Naive thymus-derived CD4-positive, alpha-beta T cell (primary cell): ENCODE data around the gene SPOP. TPM values are rescaled to one million over a fixed set of nuclear protein-coding genes. Genes with fewer than 3 reads are reported as not detected.
A peak's percentile ranks its signal among the peaks of the same experiment; 100 is the strongest.

Experiments
- ATAC-seq: fragments of 150-1000 bp; cut with Tn5 transposase; 2 replicates; pipeline ENCODE4 v1.10.0; 2021; ENCODE audit warnings: mild to moderate bottlenecking, moderate library complexity
- CTCF ChIA-PET: fragments of 350-600 bp; sonication (Branson Sonifier 250); formaldehyde crosslinking; loops from one replicate; lab custom pipeline; 2021; ENCODE audit warnings: antibody characterized with exemption; lab: Charles Lee
- POLR2A ChIA-PET: fragments of 350-600 bp; sonication (Branson Sonifier 250); formaldehyde crosslinking; loops from one replicate; lab custom pipeline; 2021; ENCODE audit warnings: antibody characterized with exemption, inconsistent platforms; lab: Charles Lee
- DNase-seq, 9 donors: peaks; one replicate each; pipeline versions ENCODE4 v3.0.0 to v3.0.0-alpha.2; 2020 to 2022; ENCODE audit warnings: mixed read lengths in 1 of 9
- H3K27ac ChIP-seq: one replicate; pipeline ENCODE4 v1.7.0; 2013; ENCODE audit warnings: mild to moderate bottlenecking, low read depth, low read length, moderate library complexity
- H3K27me3 ChIP-seq, 2 donors: one replicate each; pipeline ENCODE4 v1.7.0; 2013; ENCODE audit warnings: low read length in 2 of 2, mild to moderate bottlenecking in 2 of 2, moderate library complexity in 2 of 2; ENCODE audit not compliant: control insufficient read depth in 2 of 2, insufficient read depth in 2 of 2
- H3K36me3 ChIP-seq, 3 experiments: 1 replicate in 2 of 3; 2 replicates in 1 of 3; pipeline ENCODE4 v1.7.0; 2013; ENCODE audit warnings: low read length in 3 of 3, mild to moderate bottlenecking in 3 of 3, moderate library complexity in 1 of 3; ENCODE audit not compliant: insufficient read depth in 3 of 3, control insufficient read depth in 2 of 3
- H3K4me1 ChIP-seq, 2 donors: one replicate each; pipeline ENCODE4 v1.7.0; 2013; ENCODE audit warnings: low read length in 2 of 2, mild to moderate bottlenecking in 2 of 2, moderate library complexity in 1 of 2; ENCODE audit not compliant: control insufficient read depth in 2 of 2, insufficient read depth in 2 of 2
- H3K4me3 ChIP-seq: 2 replicates; pipeline ENCODE4 v1.7.0; 2013; ENCODE audit warnings: mild to moderate bottlenecking, low read length
- H3K9me3 ChIP-seq, 3 experiments: 1 replicate in 2 of 3; 2 replicates in 1 of 3; pipeline ENCODE4 v1.7.0; 2013; ENCODE audit warnings: low read length in 3 of 3; ENCODE audit not compliant: control insufficient read depth in 2 of 3
- H3K27ac Mint-ChIP-seq, 9 donors: one replicate each; pipeline ENCODE4 v1.8.0; 2020 to 2022; ENCODE audit warnings: mixed read lengths in 9 of 9, mild to moderate bottlenecking in 8 of 9, moderate library complexity in 5 of 9, inconsistent platforms in 2 of 9
- H3K27me3 Mint-ChIP-seq, 5 donors: one replicate each; pipeline ENCODE4 v1.8.0; 2021 to 2022; ENCODE audit warnings: mixed read lengths in 5 of 5, mild to moderate bottlenecking in 1 of 5
- H3K36me3 Mint-ChIP-seq, 5 donors: one replicate each; pipeline ENCODE4 v1.8.0; 2020 to 2022; ENCODE audit warnings: mixed read lengths in 5 of 5, mild to moderate bottlenecking in 3 of 5, inconsistent platforms in 1 of 5
- H3K4me1 Mint-ChIP-seq, 7 donors: one replicate each; pipeline ENCODE4 v1.8.0; 2020 to 2022; ENCODE audit warnings: mixed read lengths in 7 of 7, mild to moderate bottlenecking in 3 of 7, inconsistent platforms in 1 of 7
- H3K4me3 Mint-ChIP-seq, 10 donors: one replicate each; pipeline ENCODE4 v1.8.0; 2020 to 2022; ENCODE audit warnings: mild to moderate bottlenecking in 10 of 10, mixed read lengths in 10 of 10, moderate library complexity in 6 of 10, inconsistent platforms in 2 of 10
- H3K9me3 Mint-ChIP-seq, 11 donors: one replicate each; pipeline ENCODE4 v1.8.0; 2020 to 2022; ENCODE audit warnings: mixed read lengths in 11 of 11, mild to moderate bottlenecking in 4 of 11, inconsistent platforms in 1 of 11, moderate library complexity in 1 of 11
- intact Hi-C, 2 donors: fragments of 100-400 bp; cut with micrococcal nuclease; formaldehyde crosslinking; loops; one replicate each; pipeline ENCODE4 v1.15.1; 2023
- polyA plus RNA-seq, 2 donors: library from polyadenylated mRNA; unstranded; fragments of 300-500 nt; fragmentation: Illumina TruSeq; gene quantifications; one replicate each; pipeline ENCODE4 v1.2.3, GENCODE V29; 2021
- total RNA-seq, 6 experiments: library from RNA in 5 of 6; stranded (reverse) in 5 of 6; gene quantifications; 1 replicate in 5 of 6; 2 replicates in 1 of 6; pipeline ENCODE4 v1.2.3 and lab custom pipeline; 2021 to 2026

Gene SPOP
- total and polyA plus RNA-seq, 7 experiments from 2014 or later: 59.6 to 151 (median 81.2) TPM

GRCh38 chr17:49722066-49722465 lies 44.2 kb upstream of the SPOP start:
- Histone ChIP-seq H3K27ac (no peak overlapping the region), H3K4me1 (peaks cover 0 to 17% of the 10 kb centered on the region in 2 donors), H3K36me3 (peaks cover 31 to 84% (median 43%) of the 10 kb centered on the region in 3 experiments), H3K9me3 (no peaks in the 10 kb centered on the region), H3K27me3 (no peaks in the 10 kb centered on the region), H3K4me3 (no peak overlapping the region)
- Mint-ChIP-seq H3K36me3 (peaks cover 10 to 51% (median 25%) of the 10 kb centered on the region in 5 donors), H3K4me1 (peaks cover 16 to 34% (median 27%) of the 10 kb centered on the region in 7 donors), H3K9me3 (peaks cover 0 to 4% (median 0%) of the 10 kb centered on the region in 11 donors), H3K27me3 (no peaks in the 10 kb centered on the region), H3K27ac (peak overlapping the region in 6 of 9 donors; percentile 28 to 84 (median 64)), H3K4me3 (no peak overlapping the region)
- ATAC-seq (no peak), DNase-seq (no peak)
- intact Hi-C loops: no loop called here
- ChIA-PET CTCF (interaction anchor here (1.1 to 2.1 kb wide), 2 partner anchors 11 to 42 kb away, joined by 3 to 7 read pairs; partner anchors contain the start of gene FAM117A), POLR2A (interaction anchor here (1.2 to 3.0 kb wide), 3 partner anchors 12 to 41 kb away, joined by 4 to 22 read pairs (median 5); partner anchors contain the start of genes FAM117A and SLC35B1)

GRCh38 chr17:49717371-49717861 lies 39.5 kb upstream of the SPOP start:
- H3K36me3 Mint-ChIP-seq: peaks cover 14 to 62% (median 38%) of the 10 kb centered on the region in 5 donors
- H3K4me3 ChIP-seq: no peak overlapping the region
- intact Hi-C loops: no loop called here
- H3K27me3 ChIP-seq: no peaks in the 10 kb centered on the region
- ATAC-seq (no peak), DNase-seq (no peak)
- H3K4me3 Mint-ChIP-seq: no peak overlapping the region
- POLR2A ChIA-PET: interaction anchor here (1.1 to 1.7 kb wide), 3 partner anchors 39 to 47 kb away, joined by 4 to 6 read pairs (median 4); partner anchors contain the start of gene FAM117A
- peaks cover 37 to 97% (median 50%) of the 10 kb centered on the region in 3 experiments for H3K36me3 ChIP-seq
- CTCF ChIA-PET: interaction anchor here (0.6 to 1.1 kb wide), 4 partner anchors 9 to 221 kb away, joined by 3 to 5 read pairs (median 4); partner anchors contain the start of gene SLC35B1
- peak overlapping the region; percentile 66 for H3K27ac ChIP-seq
- H3K9me3 ChIP-seq: no peaks in the 10 kb centered on the region
- no peaks in the 10 kb centered on the region for H3K9me3 Mint-ChIP-seq
- H3K4me1 ChIP-seq: peaks cover 0 to 49% of the 10 kb centered on the region in 2 donors
- H3K27me3 Mint-ChIP-seq: no peaks in the 10 kb centered on the region
- H3K4me1 Mint-ChIP-seq: peaks cover 22 to 35% (median 26%) of the 10 kb centered on the region in 7 donors
- H3K27ac Mint-ChIP-seq: peak overlapping the region in 8 of 9 donors; percentile 72 to 90 (median 87)

GRCh38 chr17:49716668-49717364 lies 38.9 kb upstream of the SPOP start:
- no peaks in the 10 kb centered on the region for H3K27me3 ChIP-seq
- peak overlapping the region; percentile 66 for H3K27ac ChIP-seq
- ChIA-PET POLR2A (interaction anchor here (1.5 to 2.1 kb wide), 4 partner anchors 21 to 71 kb away, joined by 4 to 10 read pairs (median 8); partner anchors contain the start of genes FAM117A and KAT7), CTCF (interaction anchor here (0.7 to 1.1 kb wide), 3 partner anchors 8 to 220 kb away, joined by 3 to 4 read pairs (median 3); partner anchors contain the start of gene SLC35B1)
- Mint-ChIP-seq H3K9me3 (no peaks in the 10 kb centered on the region), H3K36me3 (peaks cover 14 to 61% (median 38%) of the 10 kb centered on the region in 5 donors), H3K27ac (peak overlapping the region; percentile 17 to 90 (median 88)), H3K4me3 (no peak overlapping the region), H3K27me3 (no peaks in the 10 kb centered on the region), H3K4me1 (peaks cover 20 to 35% (median 26%) of the 10 kb centered on the region in 7 donors)
- no peak for ATAC-seq
- intact Hi-C loops: no loop called here
- DNase-seq: no peak
- H3K4me1 ChIP-seq: peaks cover 0 to 49% of the 10 kb centered on the region in 2 donors
- no peak overlapping the region for H3K4me3 ChIP-seq
- H3K36me3 ChIP-seq: peaks cover 37 to 96% (median 45%) of the 10 kb centered on the region in 3 experiments
- no peaks in the 10 kb centered on the region for H3K9me3 ChIP-seq

- intact Hi-C loops: no loop called here
- peaks cover 22 to 35% (median 23%) of the 10 kb centered on the region in 7 donors for H3K4me1 Mint-ChIP-seq
- POLR2A ChIA-PET: interaction anchor here (1.1 to 2.4 kb wide), 12 partner anchors 8 to 72 kb away, joined by 3 to 10 read pairs (median 5); partner anchors contain the start of genes FAM117A and KAT7
- peak overlapping the region in 3 of 10 donors; percentile 19 to 51 (median 48) for H3K4me3 Mint-ChIP-seq
- H3K27ac Mint-ChIP-seq: peak overlapping the region; percentile 45 to 90 (median 89)
- ATAC-seq (peak; percentile 78), DNase-seq (peak in 3 of 9 donors; percentile 23 to 41 (median 39))
- Histone ChIP-seq H3K27ac (peak overlapping the region; percentile 66), H3K27me3 (no peaks in the 10 kb centered on the region), H3K4me1 (peaks cover 0 to 49% of the 10 kb centered on the region in 2 donors), H3K9me3 (no peaks in the 10 kb centered on the region), H3K36me3 (peaks cover 37 to 96% (median 38%) of the 10 kb centered on the region in 3 experiments), H3K4me3 (no peak overlapping the region)
- H3K9me3 Mint-ChIP-seq: no peaks in the 10 kb centered on the region
- peaks cover 14 to 61% (median 35%) of the 10 kb centered on the region in 5 donors for H3K36me3 Mint-ChIP-seq
- CTCF ChIA-PET: interaction anchor here (0.6 to 1.6 kb wide), 3 partner anchors 55 to 104 kb away, joined by 3 to 6 read pairs (median 3); no protein-coding TSS in a partner anchor
- no peaks in the 10 kb centered on the region for H3K27me3 Mint-ChIP-seq
Measured at GRCh38 chr17:49715717-49716279, 37.9 kb upstream of the SPOP start.

GRCh38 chr17:49715216-49715615 lies 37.3 kb upstream of the SPOP start:
- H3K4me1 Mint-ChIP-seq: peaks cover 22 to 35% (median 23%) of the 10 kb centered on the region in 7 donors
- H3K9me3 Mint-ChIP-seq: no peaks in the 10 kb centered on the region
- Histone ChIP-seq H3K27ac (peak overlapping the region; percentile 66), H3K4me1 (peaks cover 0 to 49% of the 10 kb centered on the region in 2 donors), H3K27me3 (no peaks in the 10 kb centered on the region), H3K9me3 (no peaks in the 10 kb centered on the region), H3K36me3 (peaks cover 32 to 94% (median 33%) of the 10 kb centered on the region in 3 experiments), H3K4me3 (no peak overlapping the region)
- DNase-seq (no peak), ATAC-seq (peak; percentile 65)
- ChIA-PET CTCF (interaction anchor here (0.6 to 1.6 kb wide), 3 partner anchors 56 to 105 kb away, joined by 3 to 6 read pairs (median 3); no protein-coding TSS in a partner anchor), POLR2A (interaction anchor here (0.7 to 2.4 kb wide), 13 partner anchors 8 to 73 kb away, joined by 3 to 10 read pairs (median 5); partner anchors contain the start of genes FAM117A and KAT7)
- peak overlapping the region in 2 of 10 donors; percentile 48 to 51 for H3K4me3 Mint-ChIP-seq
- H3K36me3 Mint-ChIP-seq: peaks cover 14 to 64% (median 35%) of the 10 kb centered on the region in 5 donors
- H3K27me3 Mint-ChIP-seq: no peaks in the 10 kb centered on the region
- intact Hi-C loops: no loop called here
- H3K27ac Mint-ChIP-seq: peak overlapping the region; percentile 45 to 90 (median 89)
